ENCODE measurements around the gene CEACAM18. TPM values are rescaled to one million over a fixed set of nuclear protein-coding genes. Genes with fewer than 3 reads are reported as not detected.

The CEACAM18 gene
- total RNA-seq, 1 experiment from 2014 or later, result not detected

- in situ Hi-C loops (cut with HindIII; ENCODE audit: low pct_unique_long_range_greater_than_20kb, low sequenced_read_pairs), result no loop called here
- DNase-seq (ENCODE audit: low read depth, low spot score), result no peak
Observed at GRCh38 chr19:51509823-51510660, 31.7 kb downstream of the CEACAM18 start.

GRCh38 chr19:51511353-51511752 lies 33.0 kb downstream of the CEACAM18 start:
- DNase-seq (ENCODE audit: low read depth, low spot score), result peak; percentile 41
- in situ Hi-C loops (cut with HindIII; ENCODE audit: low pct_unique_long_range_greater_than_20kb, low sequenced_read_pairs), result no loop called here

- in situ Hi-C loops (cut with HindIII; ENCODE audit: low pct_unique_long_range_greater_than_20kb, low sequenced_read_pairs), result no loop called here
- DNase-seq (ENCODE audit: low read depth, low spot score), result no peak
Observed at GRCh38 chr19:51513968-51514367, 35.6 kb downstream of the CEACAM18 start.

- in situ Hi-C loops (cut with HindIII; ENCODE audit: low pct_unique_long_range_greater_than_20kb, low sequenced_read_pairs), result no loop called here
- DNase-seq (ENCODE audit: low read depth, low spot score), result peak; percentile 60
Observed at GRCh38 chr19:51514866-51515481, 36.6 kb downstream of the CEACAM18 start.

- in situ Hi-C loops (cut with HindIII; ENCODE audit: low pct_unique_long_range_greater_than_20kb, low sequenced_read_pairs), result no loop called here
- no peak for DNase-seq (ENCODE audit: low read depth, low spot score)
Observed at GRCh38 chr19:51520728-51521127, 42.4 kb downstream of the CEACAM18 start.

- in situ Hi-C loops (cut with HindIII; ENCODE audit: low pct_unique_long_range_greater_than_20kb, low sequenced_read_pairs), result no loop called here
- DNase-seq (ENCODE audit: low read depth, low spot score), result no peak
Observed at GRCh38 chr19:51521357-51521756, 43.0 kb downstream of the CEACAM18 start.

GRCh38 chr19:51521781-51522180 lies 43.4 kb downstream of the CEACAM18 start:
- DNase-seq (ENCODE audit: low read depth, low spot score), result no peak
- in situ Hi-C loops (cut with HindIII; ENCODE audit: low pct_unique_long_range_greater_than_20kb, low sequenced_read_pairs), result no loop called here

- no peak for DNase-seq (ENCODE audit: low read depth, low spot score)
- in situ Hi-C loops (cut with HindIII; ENCODE audit: low pct_unique_long_range_greater_than_20kb, low sequenced_read_pairs), result no loop called here
Observed at GRCh38 chr19:51524666-51525264, 46.4 kb downstream of the CEACAM18 start.

GRCh38 chr19:51525651-51526050 lies 47.3 kb downstream of the CEACAM18 start:
- DNase-seq (ENCODE audit: low read depth, low spot score), result peak; percentile 32
- in situ Hi-C loops (cut with HindIII; ENCODE audit: low pct_unique_long_range_greater_than_20kb, low sequenced_read_pairs), result no loop called here

GRCh38 chr19:51529301-51529700 lies 51.0 kb downstream of the CEACAM18 start:
- DNase-seq (ENCODE audit: low read depth, low spot score), result no peak
- in situ Hi-C loops (cut with HindIII; ENCODE audit: low pct_unique_long_range_greater_than_20kb, low sequenced_read_pairs), result no loop called here

GRCh38 chr19:51530616-51531015 lies 52.3 kb downstream of the CEACAM18 start:
- DNase-seq (ENCODE audit: low read depth, low spot score), result no peak
- in situ Hi-C loops (cut with HindIII; ENCODE audit: low pct_unique_long_range_greater_than_20kb, low sequenced_read_pairs), result no loop called here

GRCh38 chr19:51531349-51532315 lies 53.3 kb downstream of the CEACAM18 start, which contains the start of gene SIGLEC6:
Gene SIGLEC6 (minus strand): TSS chr19:51531670. CDS start chr19:51531648, 22 bp downstream.
- in situ Hi-C loops (cut with HindIII; ENCODE audit: low pct_unique_long_range_greater_than_20kb, low sequenced_read_pairs), result no loop called here

GRCh38 chr19:51535535-51535934 lies 57.2 kb downstream of the CEACAM18 start:
- in situ Hi-C loops (cut with HindIII; ENCODE audit: low pct_unique_long_range_greater_than_20kb, low sequenced_read_pairs), result no loop called here

More at GRCh38 chr19:51531349-51532315, 53.3 kb downstream of the CEACAM18 start, which contains the start of gene SIGLEC6:
- DNase-seq (ENCODE audit: low read depth, low spot score), result no peak

GRCh38 chr19:51539821-51540366 lies 61.6 kb downstream of the CEACAM18 start:
- DNase-seq (ENCODE audit: low read depth, low spot score), result no peak
- in situ Hi-C loops (cut with HindIII; ENCODE audit: low pct_unique_long_range_greater_than_20kb, low sequenced_read_pairs), result no loop called here

More at GRCh38 chr19:51535535-51535934, 57.2 kb downstream of the CEACAM18 start:
- DNase-seq (ENCODE audit: low read depth, low spot score), result no peak

All from SK-MEL-5 (cell line).